MV-4-11 (cell line): ENCODE results near the gene TPD52L2.
"Not testable (repeated sequence)": the region's sequence is repeated elsewhere in the genome, so short reads cannot be mapped to it uniquely, and the experiment has no call there.

ENCODE experiments used
- DNase-seq: peaks from one replicate; lab custom pipeline; 2025; lab: John Stamatoyannopoulos, UW

TPD52L2 gene

GRCh38 chr20:63835021-63835858 is 29.8 kb upstream of the TPD52L2 start:
- peak; percentile 33 for DNase-seq

GRCh38 chr20:63836458-63837344 is 28.4 kb upstream of the TPD52L2 start:
- DNase-seq: no peak

- no peak for DNase-seq
Measured at GRCh38 chr20:63837479-63837878, 27.6 kb upstream of the TPD52L2 start.

- DNase-seq: no peak
Measured at GRCh38 chr20:63839620-63840019, 25.4 kb upstream of the TPD52L2 start.

GRCh38 chr20:63840405-63840828 is 24.7 kb upstream of the TPD52L2 start:
- no peak for DNase-seq

GRCh38 chr20:63842258-63842657 is 22.8 kb upstream of the TPD52L2 start:
- no peak for DNase-seq

GRCh38 chr20:63843222-63843621 is 21.8 kb upstream of the TPD52L2 start:
- DNase-seq: no peak

- no peak for DNase-seq
Measured at GRCh38 chr20:63843778-63844177, 21.3 kb upstream of the TPD52L2 start.

GRCh38 chr20:63844511-63844991 is 20.5 kb upstream of the TPD52L2 start:
- DNase-seq: no peak

- no peak for DNase-seq
Measured at GRCh38 chr20:63846128-63846771, 18.8 kb upstream of the TPD52L2 start.

GRCh38 chr20:63846888-63847236 is 18.2 kb upstream of the TPD52L2 start:
- DNase-seq: no peak

- peak; percentile 30 for DNase-seq
Measured at GRCh38 chr20:63847237-63848002, 17.6 kb upstream of the TPD52L2 start.

GRCh38 chr20:63848003-63848911 is 16.8 kb upstream of the TPD52L2 start:
- DNase-seq: no peak

GRCh38 chr20:63850689-63851547 is 14.2 kb upstream of the TPD52L2 start:
- peak; percentile 59 for DNase-seq

GRCh38 chr20:63851548-63851943 is 13.5 kb upstream of the TPD52L2 start:
- not testable (repeated sequence) for DNase-seq

- not testable (repeated sequence) for DNase-seq
Measured at GRCh38 chr20:63853733-63854068, 11.4 kb upstream of the TPD52L2 start.

- peak; percentile 29 for DNase-seq
Measured at GRCh38 chr20:63854069-63854765, 10.9 kb upstream of the TPD52L2 start.

- no peak for DNase-seq
Measured at GRCh38 chr20:63854766-63855362, 10.2 kb upstream of the TPD52L2 start.
